Effector memory CD8-positive, alpha-beta T cell (primary cell): ENCODE data around the gene FAT4.

Experiments
- ATAC-seq: fragments of 150-1000 bp; cut with Tn5 transposase; replicated peaks from 2 replicates; pipeline ENCODE4 v1.10.0; 2021; ENCODE audit warnings: mild to moderate bottlenecking, moderate library complexity
- DNase-seq, 3 experiments: peaks; one replicate each; pipeline ENCODE4 v3.0.0; 2021
- H3K27ac Mint-ChIP-seq, 2 donors: one replicate each; pipeline ENCODE4 v1.8.0; 2022; ENCODE audit warnings: mild to moderate bottlenecking in 2 of 2, mixed read lengths in 2 of 2, moderate library complexity in 2 of 2
- H3K27me3 Mint-ChIP-seq, 2 donors: one replicate each; pipeline ENCODE4 v1.8.0; 2022; ENCODE audit warnings: mixed read lengths in 2 of 2
- H3K36me3 Mint-ChIP-seq: one replicate; pipeline ENCODE4 v1.8.0; 2022; ENCODE audit warnings: mild to moderate bottlenecking, moderate library complexity, mixed read lengths; ENCODE audit not compliant: insufficient read depth
- H3K4me1 Mint-ChIP-seq, 2 donors: one replicate each; pipeline ENCODE4 v1.8.0; 2022; ENCODE audit warnings: low read depth in 2 of 2, mixed read lengths in 2 of 2
- H3K4me3 Mint-ChIP-seq, 2 donors: one replicate each; pipeline ENCODE4 v1.8.0; 2022; ENCODE audit warnings: mild to moderate bottlenecking in 2 of 2, mixed read lengths in 2 of 2, moderate library complexity in 2 of 2
- H3K9me3 Mint-ChIP-seq, 2 donors: one replicate each; pipeline ENCODE4 v1.8.0; 2022; ENCODE audit warnings: mixed read lengths in 2 of 2

FAT4 gene

GRCh38 chr4:125323654-125324053, 8.9 kb downstream of the FAT4 start:
- no peaks in the 10 kb centered on the region for H3K36me3 Mint-ChIP-seq
- DNase-seq (no peak), ATAC-seq (no peak)
- H3K9me3 Mint-ChIP-seq, result peaks cover 0 to 7% of the 10 kb centered on the region in 2 donors
- H3K27ac Mint-ChIP-seq, result no peak overlapping the region
- no peak overlapping the region for H3K4me3 Mint-ChIP-seq
- no peaks in the 10 kb centered on the region for H3K4me1 Mint-ChIP-seq
- H3K27me3 Mint-ChIP-seq, result peaks cover 0 to 9% of the 10 kb centered on the region in 2 donors

- no peak overlapping the region for H3K4me3 Mint-ChIP-seq
Measured at GRCh38 chr4:125325733-125326132, 11.0 kb downstream of the FAT4 start.

DNA sequence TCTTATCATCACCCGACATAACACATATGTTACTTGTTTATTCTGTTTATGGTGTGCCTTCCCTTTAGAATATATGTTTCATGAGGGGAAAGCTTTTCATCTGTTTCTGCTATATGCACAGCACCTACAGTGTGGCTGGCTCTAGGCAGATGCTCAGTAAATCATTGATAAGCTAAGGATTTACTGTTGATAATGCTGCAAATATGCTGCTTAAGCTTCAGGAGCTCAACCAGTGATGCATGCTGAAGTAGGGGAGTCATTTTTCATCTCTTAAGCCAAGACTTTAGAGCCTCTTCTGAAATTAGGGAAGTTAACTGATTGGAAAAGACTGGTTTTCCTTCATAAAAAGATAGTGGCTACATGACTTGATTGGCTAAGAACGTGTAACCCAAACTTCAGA, 16.4 kb downstream of the FAT4 start:
- ATAC-seq, result no peak

More at GRCh38 chr4:125325733-125326132, 11.0 kb downstream of the FAT4 start:
- H3K4me1 Mint-ChIP-seq, result no peaks in the 10 kb centered on the region
- DNase-seq (no peak), ATAC-seq (no peak)
- H3K27ac Mint-ChIP-seq, result no peak overlapping the region
- no peaks in the 10 kb centered on the region for H3K27me3 Mint-ChIP-seq
- H3K9me3 Mint-ChIP-seq, result peaks cover 0 to 9% of the 10 kb centered on the region in 2 donors
- no peaks in the 10 kb centered on the region for H3K36me3 Mint-ChIP-seq

DNA sequence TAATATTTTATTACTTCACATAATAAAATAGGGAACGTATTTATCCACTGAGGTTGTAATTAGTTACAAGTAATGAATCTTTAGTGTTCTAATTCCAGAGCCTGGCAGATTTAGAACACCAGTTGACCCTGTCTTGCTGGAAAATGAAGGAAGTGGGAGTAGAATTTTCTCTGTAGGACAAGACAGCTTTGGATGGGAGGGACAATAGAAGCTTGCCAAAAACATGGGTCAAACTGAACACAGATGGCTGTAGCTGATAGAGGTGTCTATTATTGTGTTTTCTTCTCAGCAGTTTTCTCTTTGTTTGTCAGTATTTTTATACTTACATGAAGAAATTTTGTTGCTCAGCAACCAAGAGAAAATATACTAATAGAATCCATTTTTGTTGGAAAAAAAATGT, 20.2 kb downstream of the FAT4 start:
- Mint-ChIP-seq H3K36me3 (no peaks in the 10 kb centered on the region), H3K27me3 (no peaks in the 10 kb centered on the region), H3K4me1 (no peaks in the 10 kb centered on the region), H3K4me3 (no peak overlapping the region), H3K9me3 (no peaks in the 10 kb centered on the region), H3K27ac (no peak overlapping the region)
- ATAC-seq (no peak), DNase-seq (no peak)

More for the DNA sequence above, 16.4 kb downstream of the FAT4 start:
- peaks cover 0 to 5% of the 10 kb centered on the region in 2 donors for H3K9me3 Mint-ChIP-seq
- H3K4me3 Mint-ChIP-seq, result no peak overlapping the region
- H3K36me3 Mint-ChIP-seq, result no peaks in the 10 kb centered on the region
- H3K27me3 Mint-ChIP-seq, result no peaks in the 10 kb centered on the region
- DNase-seq, result no peak
- no peak overlapping the region for H3K27ac Mint-ChIP-seq
- no peaks in the 10 kb centered on the region for H3K4me1 Mint-ChIP-seq

GRCh38 chr4:125338814-125339213, 24.1 kb downstream of the FAT4 start:
- no peak for DNase-seq
- Mint-ChIP-seq H3K27me3 (no peaks in the 10 kb centered on the region), H3K4me1 (no peaks in the 10 kb centered on the region), H3K4me3 (no peak overlapping the region), H3K36me3 (peaks cover 3% of the 10 kb centered on the region), H3K27ac (no peak overlapping the region), H3K9me3 (no peaks in the 10 kb centered on the region)
- ATAC-seq, result no peak

DNA sequence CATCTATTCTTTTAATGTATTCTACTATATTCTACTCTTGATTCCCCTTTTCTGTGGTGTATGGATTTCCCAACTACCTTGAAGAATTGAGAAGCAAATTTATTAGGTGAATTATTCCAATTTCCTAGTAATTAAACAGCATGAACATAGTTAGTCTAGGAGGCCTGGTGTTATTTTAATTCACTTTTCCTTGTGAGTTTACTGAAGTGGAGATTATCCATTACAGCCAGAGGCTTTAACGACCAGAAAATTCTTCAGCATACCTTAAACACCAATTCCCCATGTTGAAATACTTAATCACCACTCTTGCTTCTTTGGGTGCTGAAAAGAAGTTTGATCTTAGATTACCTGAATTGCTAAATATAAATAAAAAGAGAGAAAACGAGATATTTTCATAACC, 29.4 kb downstream of the FAT4 start:
- Mint-ChIP-seq H3K27me3 (no peaks in the 10 kb centered on the region), H3K36me3 (peaks cover 3% of the 10 kb centered on the region), H3K4me1 (no peaks in the 10 kb centered on the region), H3K9me3 (no peaks in the 10 kb centered on the region), H3K27ac (no peak overlapping the region), H3K4me3 (no peak overlapping the region)
- ATAC-seq (no peak), DNase-seq (no peak)

GRCh38 chr4:125346616-125347015, 31.9 kb downstream of the FAT4 start:
- Mint-ChIP-seq H3K36me3 (no peaks in the 10 kb centered on the region), H3K4me3 (no peak overlapping the region), H3K9me3 (no peaks in the 10 kb centered on the region), H3K27me3 (no peaks in the 10 kb centered on the region), H3K27ac (no peak overlapping the region), H3K4me1 (no peaks in the 10 kb centered on the region)
- ATAC-seq (no peak), DNase-seq (no peak)

GRCh38 chr4:125350470-125351135, 35.8 kb downstream of the FAT4 start:
- no peak overlapping the region for H3K4me3 Mint-ChIP-seq
- DNase-seq (no peak), ATAC-seq (no peak)
- no peaks in the 10 kb centered on the region for H3K27me3 Mint-ChIP-seq
- no peaks in the 10 kb centered on the region for H3K4me1 Mint-ChIP-seq
- H3K9me3 Mint-ChIP-seq, result peaks cover 3 to 6% of the 10 kb centered on the region in 2 donors
- no peak overlapping the region for H3K27ac Mint-ChIP-seq
- H3K36me3 Mint-ChIP-seq, result no peaks in the 10 kb centered on the region

DNA sequence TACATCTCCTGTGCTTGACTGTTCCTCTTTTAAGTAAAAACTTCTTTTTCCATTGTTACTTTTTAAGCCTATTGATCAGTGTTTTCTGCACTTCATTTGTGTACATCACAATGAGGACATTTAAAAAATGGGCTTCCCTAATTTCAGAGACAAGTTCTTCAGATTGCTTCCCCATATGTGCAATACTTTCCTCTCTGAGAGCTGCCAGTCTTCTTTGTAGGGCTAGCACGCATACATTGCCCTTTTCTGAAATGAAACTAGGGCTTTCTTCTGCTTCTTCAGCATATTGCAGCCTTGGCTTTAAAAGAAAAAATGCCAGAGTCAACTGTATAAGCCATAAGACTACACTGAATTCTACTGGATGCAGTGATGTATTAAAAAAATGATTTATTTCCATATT, 37.8 kb downstream of the FAT4 start:
- ATAC-seq (no peak), DNase-seq (no peak)
- no peak overlapping the region for H3K27ac Mint-ChIP-seq
- no peaks in the 10 kb centered on the region for H3K36me3 Mint-ChIP-seq
- no peaks in the 10 kb centered on the region for H3K4me1 Mint-ChIP-seq
- peaks cover 3 to 6% of the 10 kb centered on the region in 2 donors for H3K9me3 Mint-ChIP-seq
- no peaks in the 10 kb centered on the region for H3K27me3 Mint-ChIP-seq
- H3K4me3 Mint-ChIP-seq, result no peak overlapping the region

GRCh38 chr4:125353131-125353530, 38.4 kb downstream of the FAT4 start:
- no peaks in the 10 kb centered on the region for H3K4me1 Mint-ChIP-seq
- ATAC-seq (no peak), DNase-seq (no peak)
- no peak overlapping the region for H3K27ac Mint-ChIP-seq
- H3K27me3 Mint-ChIP-seq, result no peaks in the 10 kb centered on the region
- H3K36me3 Mint-ChIP-seq, result no peaks in the 10 kb centered on the region
- H3K4me3 Mint-ChIP-seq, result no peak overlapping the region
- peaks cover 3 to 6% of the 10 kb centered on the region in 2 donors for H3K9me3 Mint-ChIP-seq

DNA sequence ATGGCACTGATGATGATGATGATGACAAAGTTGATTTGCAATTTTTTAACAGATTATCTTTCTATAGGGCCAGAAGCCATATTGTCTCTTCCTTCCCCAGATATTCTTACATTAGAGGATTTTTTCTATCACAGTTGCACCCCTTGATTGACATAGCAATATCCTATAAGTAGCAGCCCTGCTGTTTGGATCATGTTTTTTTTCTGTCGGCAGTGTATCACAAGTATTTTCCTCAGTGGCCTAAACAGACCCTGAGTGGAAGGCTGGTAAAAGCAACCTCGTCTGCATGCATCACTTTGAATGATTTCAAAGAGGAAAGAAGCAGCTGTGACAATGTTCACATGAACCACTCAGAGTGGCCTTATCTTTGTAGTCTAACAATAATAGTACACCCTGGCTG, 41.0 kb downstream of the FAT4 start:
- no peaks in the 10 kb centered on the region for H3K27me3 Mint-ChIP-seq
- no peak overlapping the region for H3K27ac Mint-ChIP-seq
- ATAC-seq (no peak), DNase-seq (no peak)
- H3K36me3 Mint-ChIP-seq, result no peaks in the 10 kb centered on the region
- H3K9me3 Mint-ChIP-seq, result peaks cover 6 to 9% of the 10 kb centered on the region in 2 donors
- H3K4me1 Mint-ChIP-seq, result no peaks in the 10 kb centered on the region
- no peak overlapping the region for H3K4me3 Mint-ChIP-seq

GRCh38 chr4:125357675-125358074, 42.9 kb downstream of the FAT4 start:
- DNase-seq, result no peak
- H3K27me3 Mint-ChIP-seq, result no peaks in the 10 kb centered on the region

DNA sequence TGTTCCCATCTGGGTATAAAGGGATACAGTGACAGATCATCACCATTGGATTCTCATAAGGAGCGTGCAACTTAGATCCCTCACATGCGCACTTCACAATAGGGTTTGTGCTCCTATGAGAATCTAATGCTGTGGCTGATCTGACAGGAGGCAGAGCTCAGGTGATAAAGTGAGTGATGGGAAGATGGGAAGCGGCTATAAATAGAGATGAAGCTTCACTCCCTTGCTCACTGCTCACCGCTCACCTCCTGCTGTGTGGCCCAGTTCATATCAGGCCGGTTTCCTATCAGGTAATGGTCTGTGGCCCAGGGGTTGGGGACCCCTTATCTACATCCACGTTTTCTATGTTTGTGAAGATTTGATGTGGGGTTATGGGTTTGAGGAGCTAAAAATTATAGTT, 43.7 kb downstream of the FAT4 start:
- no peaks in the 10 kb centered on the region for H3K4me1 Mint-ChIP-seq
- no peaks in the 10 kb centered on the region for H3K36me3 Mint-ChIP-seq
- no peak overlapping the region for H3K27ac Mint-ChIP-seq
- ATAC-seq, result no peak
- no peak for DNase-seq
- H3K4me3 Mint-ChIP-seq, result no peak overlapping the region
- H3K9me3 Mint-ChIP-seq, result peaks cover 6 to 12% of the 10 kb centered on the region in 2 donors
- H3K27me3 Mint-ChIP-seq, result no peaks in the 10 kb centered on the region

More at GRCh38 chr4:125357675-125358074, 42.9 kb downstream of the FAT4 start:
- H3K36me3 Mint-ChIP-seq, result no peaks in the 10 kb centered on the region
- H3K4me3 Mint-ChIP-seq, result no peak overlapping the region
- H3K9me3 Mint-ChIP-seq, result peaks cover 6 to 12% of the 10 kb centered on the region in 2 donors
- ATAC-seq, result no peak
- no peaks in the 10 kb centered on the region for H3K4me1 Mint-ChIP-seq
- no peak overlapping the region for H3K27ac Mint-ChIP-seq

DNA sequence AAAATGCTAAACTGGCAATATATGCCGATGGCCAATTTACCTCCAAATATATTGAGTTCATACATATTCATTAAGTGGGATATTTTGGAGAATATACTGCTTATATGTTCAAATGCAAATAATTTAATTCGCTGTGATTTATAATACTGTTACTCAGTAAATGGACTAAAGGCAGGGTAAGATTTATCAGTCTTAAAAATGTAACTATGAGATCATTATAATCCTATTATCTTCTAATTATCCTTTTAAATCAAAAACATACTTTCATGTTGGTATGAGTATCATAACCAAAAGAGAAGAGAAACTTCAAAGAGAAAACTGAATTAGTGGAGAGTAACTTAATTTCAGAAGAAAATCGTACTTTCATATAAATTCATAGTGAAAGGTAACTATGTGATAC, 44.6 kb downstream of the FAT4 start:
- H3K27me3 Mint-ChIP-seq, result no peaks in the 10 kb centered on the region
- DNase-seq (no peak), ATAC-seq (no peak)
- no peaks in the 10 kb centered on the region for H3K4me1 Mint-ChIP-seq
- peaks cover 4 to 12% of the 10 kb centered on the region in 2 donors for H3K9me3 Mint-ChIP-seq
- no peak overlapping the region for H3K27ac Mint-ChIP-seq
- H3K4me3 Mint-ChIP-seq, result no peak overlapping the region
- no peaks in the 10 kb centered on the region for H3K36me3 Mint-ChIP-seq
